WTC11 (cell line): ENCODE results near the gene JMY. TPM values are rescaled to one million over a fixed set of nuclear protein-coding genes. Genes with fewer than 3 reads are reported as not detected.
"Not testable (repeated sequence)": the region's sequence is repeated elsewhere in the genome, so short reads cannot be mapped to it uniquely, and the experiment has no call there.

ENCODE experiments used
- ATAC-seq: fragments of 200-7000 bp; cut with Tn5 transposase; 2 replicates; pipeline ENCODE4 v1.10.0; 2021; ENCODE audit warnings: mild to moderate bottlenecking, moderate library complexity
- CTCF ChIA-PET: fragments of 300-600 bp; sonication (Branson Sonifier 250); formaldehyde crosslinking; loops from one replicate; lab custom pipeline; 2021; ENCODE audit warnings: antibody characterized with exemption; lab: Charles Lee
- POLR2A ChIA-PET: fragments of 350-600 bp; sonication (Branson Sonifier 250); formaldehyde crosslinking; loops from one replicate; lab custom pipeline; 2021; ENCODE audit warnings: antibody characterized with exemption; lab: Charles Lee
- DNase-seq: peaks from one replicate; pipeline ENCODE4 v3.0.0; 2021; ENCODE audit warnings: low spot score
- H3K27ac Mint-ChIP-seq: 2 replicates; pipeline ENCODE4 v1.8.0; 2021; ENCODE audit warnings: mixed read lengths
- H3K27me3 Mint-ChIP-seq: 2 replicates; pipeline ENCODE4 v1.8.0; 2021; ENCODE audit warnings: low read depth, mild to moderate bottlenecking, moderate library complexity, mixed read lengths
- H3K36me3 Mint-ChIP-seq: 2 replicates; pipeline ENCODE4 v1.8.0; 2021; ENCODE audit warnings: mixed read lengths
- H3K4me1 Mint-ChIP-seq: 2 replicates; pipeline ENCODE4 v1.8.0; 2022; ENCODE audit warnings: mixed read lengths
- H3K4me3 Mint-ChIP-seq: 2 replicates; pipeline ENCODE4 v1.8.0; 2021; ENCODE audit warnings: mild to moderate bottlenecking, moderate library complexity, mixed read lengths
- H3K9me3 Mint-ChIP-seq: 2 replicates; pipeline ENCODE4 v1.8.0; 2021; ENCODE audit warnings: mixed read lengths
- CBFB ChIP-seq: sonication (generic); formaldehyde crosslinking; IDR thresholded peaks from 2 replicates; pipeline ENCODE4 v1.8.1; 2022; ENCODE audit warnings: mild to moderate bottlenecking, low read depth, missing genetic modification reagents
- KAT7 ChIP-seq: sonication (generic); formaldehyde crosslinking; IDR thresholded peaks from 2 replicates; pipeline ENCODE4 v1.8.1; 2023; ENCODE audit warnings: missing genetic modification reagents, mild to moderate bottlenecking, borderline replicate concordance
- NFE2L1 ChIP-seq: sonication (generic); formaldehyde crosslinking; IDR thresholded peaks from 2 replicates; pipeline ENCODE4 v1.8.1; 2023; ENCODE audit warnings: missing genetic modification reagents
- PRRX2 ChIP-seq: fragments of 250-450 bp; sonication (Bioruptor Pico); IDR thresholded peaks from 2 replicates; pipeline ENCODE4 v1.8.0; 2021; ENCODE audit warnings: mild to moderate bottlenecking
- SMAD3 ChIP-seq: sonication (generic); formaldehyde crosslinking; IDR thresholded peaks from 2 replicates; pipeline ENCODE4 v1.8.0; 2022; ENCODE audit warnings: missing genetic modification reagents, mild to moderate bottlenecking, borderline replicate concordance
- SOX15 ChIP-seq: fragments of 250-450 bp; sonication (Bioruptor Pico); IDR thresholded peaks from 2 replicates; pipeline ENCODE4 v1.9.0; 2021; ENCODE audit warnings: mild to moderate bottlenecking
- TEAD1 ChIP-seq: sonication (generic); formaldehyde crosslinking; IDR thresholded peaks from 2 replicates; pipeline ENCODE4 v1.8.0; 2022; ENCODE audit warnings: mild to moderate bottlenecking, missing genetic modification reagents
- ZNF121 ChIP-seq: sonication (generic); formaldehyde crosslinking; IDR thresholded peaks from 2 replicates; pipeline ENCODE4 v1.8.0; 2023; ENCODE audit warnings: missing genetic modification reagents
- ZNF317 ChIP-seq: sonication (generic); formaldehyde crosslinking; IDR thresholded peaks from 2 replicates; pipeline ENCODE4 v1.8.1; 2023; ENCODE audit warnings: low read depth, mild to moderate bottlenecking, moderate library complexity, missing genetic modification reagents, borderline replicate concordance
- total RNA-seq: library from RNA; stranded (reverse); gene quantifications from 3 replicates; pipeline ENCODE4 v1.2.3, GENCODE V29; 2021
- TF ChIP-seq, protein P1 (sequence below): fragments of 250-450 bp; sonication (Bioruptor Pico); IDR thresholded peaks from 2 replicates; pipeline ENCODE4 v1.9.0; 2021; ENCODE audit warnings: mild to moderate bottlenecking
- TF ChIP-seq, protein P2 (sequence below): sonication (generic); formaldehyde crosslinking; conservative IDR thresholded peaks from 2 replicates; pipeline ENCODE4 v1.8.1; 2023; ENCODE audit warnings: mild to moderate bottlenecking, low read depth, missing genetic modification reagents, moderate library complexity
- TF ChIP-seq, protein P3 (sequence below): fragments of 200-600 bp; IDR thresholded peaks from 2 replicates; pipeline ENCODE4 v1.8.0; 2022; ENCODE audit warnings: antibody characterized with exemption
- TF ChIP-seq, protein P4 (sequence below): sonication (generic); formaldehyde crosslinking; IDR thresholded peaks from 2 replicates; pipeline ENCODE4 v1.8.0; 2022; ENCODE audit warnings: mild to moderate bottlenecking, missing genetic modification reagents

The JMY gene
- total RNA-seq, 1 experiment from 2014 or later, result 12.4 TPM

DNA sequence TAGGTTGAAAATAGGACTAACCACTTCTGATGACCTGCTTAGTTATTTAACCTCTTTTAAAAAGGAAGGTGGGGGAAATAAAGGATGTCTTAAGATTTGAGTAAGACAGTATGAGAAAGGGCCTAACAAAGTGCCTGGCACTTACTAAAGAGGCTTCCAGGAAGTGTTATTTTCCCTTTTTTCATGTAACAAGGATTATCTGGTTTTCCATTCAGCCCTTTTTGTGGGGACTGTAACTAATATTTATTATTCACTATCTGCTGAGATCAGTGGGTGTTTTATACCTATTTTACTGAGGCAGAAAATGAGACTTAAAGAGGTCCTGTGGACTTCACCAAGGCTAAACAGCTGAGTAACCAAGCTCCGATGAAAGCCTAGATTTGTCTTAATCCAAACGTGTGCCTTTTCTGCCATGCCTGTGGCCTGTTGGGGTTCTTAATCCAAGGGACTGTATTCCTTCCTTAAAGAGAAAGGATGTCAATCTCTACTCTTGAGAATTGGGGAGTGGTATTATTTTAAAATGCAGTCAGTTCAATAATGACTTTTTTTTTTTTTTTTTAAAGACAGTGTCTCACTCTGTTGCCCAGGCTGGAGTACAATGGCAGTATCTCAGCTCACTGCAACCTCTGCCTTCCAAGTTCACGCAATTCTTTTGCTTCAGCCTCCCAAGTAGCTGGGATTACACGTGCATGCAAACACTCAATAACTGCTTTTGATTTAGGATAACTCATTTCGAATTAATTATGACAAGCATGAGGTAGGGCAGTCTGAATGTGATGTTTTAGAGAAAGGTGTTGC, 6.5 kb downstream of the JMY start:
- no peak overlapping the region for H3K4me3 Mint-ChIP-seq
- ATAC-seq (no peak), DNase-seq (no peak)
- peak overlapping the region; percentile 21 for H3K27ac Mint-ChIP-seq
- no peaks in the 10 kb centered on the region for H3K36me3 Mint-ChIP-seq
- CTCF ChIA-PET, result interaction anchor here (0.7 to 1.1 kb wide), 3 partner anchors 216 to 222 kb away, joined by 3 to 5 read pairs (median 3); no protein-coding TSS in a partner anchor
- POLR2A ChIA-PET, result no interaction called here
- H3K4me1 Mint-ChIP-seq, result peaks cover 60% of the 10 kb centered on the region
- no peaks in the 10 kb centered on the region for H3K9me3 Mint-ChIP-seq
- no peaks in the 10 kb centered on the region for H3K27me3 Mint-ChIP-seq
- TF ChIP-seq ZNF121 (CRISPR knock-in tag) (peak; percentile 60; the same call in 1 of the 2 replicates), CBFB (no peak)

DNA sequence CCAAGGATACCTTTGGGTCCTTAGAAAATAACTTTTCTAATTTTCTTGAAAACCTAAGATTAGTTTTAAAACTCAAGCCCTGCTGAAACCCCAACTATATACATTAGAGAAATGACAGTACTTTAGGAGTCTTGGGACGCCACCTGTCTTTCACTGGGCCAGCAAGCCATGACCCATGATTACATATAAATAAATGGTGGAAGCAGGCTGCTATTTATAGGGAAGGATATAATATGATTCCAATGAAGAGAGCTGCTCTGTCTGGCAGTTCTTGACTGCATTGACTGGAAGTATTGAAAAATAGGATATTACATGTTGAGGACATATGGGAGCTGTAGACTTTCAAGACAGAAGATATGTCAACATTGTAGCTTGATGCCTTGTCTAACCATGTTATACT, 7.3 kb downstream of the JMY start:
- POLR2A ChIA-PET, result no interaction called here
- ATAC-seq (no peak), DNase-seq (no peak)
- H3K36me3 Mint-ChIP-seq, result no peaks in the 10 kb centered on the region
- H3K4me3 Mint-ChIP-seq, result no peak overlapping the region
- TF ChIP-seq, protein P1, sequence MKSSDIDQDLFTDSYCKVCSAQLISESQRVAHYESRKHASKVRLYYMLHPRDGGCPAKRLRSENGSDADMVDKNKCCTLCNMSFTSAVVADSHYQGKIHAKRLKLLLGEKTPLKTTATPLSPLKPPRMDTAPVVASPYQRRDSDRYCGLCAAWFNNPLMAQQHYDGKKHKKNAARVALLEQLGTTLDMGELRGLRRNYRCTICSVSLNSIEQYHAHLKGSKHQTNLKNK (CRISPR knock-in tag), result no peak
- TF ChIP-seq NFE2L1 (CRISPR knock-in tag) (no peak), KAT7 (CRISPR knock-in tag) (no peak), PRRX2 (no peak), SOX15 (CRISPR knock-in tag) (no peak)
- TF ChIP-seq, protein P2, sequence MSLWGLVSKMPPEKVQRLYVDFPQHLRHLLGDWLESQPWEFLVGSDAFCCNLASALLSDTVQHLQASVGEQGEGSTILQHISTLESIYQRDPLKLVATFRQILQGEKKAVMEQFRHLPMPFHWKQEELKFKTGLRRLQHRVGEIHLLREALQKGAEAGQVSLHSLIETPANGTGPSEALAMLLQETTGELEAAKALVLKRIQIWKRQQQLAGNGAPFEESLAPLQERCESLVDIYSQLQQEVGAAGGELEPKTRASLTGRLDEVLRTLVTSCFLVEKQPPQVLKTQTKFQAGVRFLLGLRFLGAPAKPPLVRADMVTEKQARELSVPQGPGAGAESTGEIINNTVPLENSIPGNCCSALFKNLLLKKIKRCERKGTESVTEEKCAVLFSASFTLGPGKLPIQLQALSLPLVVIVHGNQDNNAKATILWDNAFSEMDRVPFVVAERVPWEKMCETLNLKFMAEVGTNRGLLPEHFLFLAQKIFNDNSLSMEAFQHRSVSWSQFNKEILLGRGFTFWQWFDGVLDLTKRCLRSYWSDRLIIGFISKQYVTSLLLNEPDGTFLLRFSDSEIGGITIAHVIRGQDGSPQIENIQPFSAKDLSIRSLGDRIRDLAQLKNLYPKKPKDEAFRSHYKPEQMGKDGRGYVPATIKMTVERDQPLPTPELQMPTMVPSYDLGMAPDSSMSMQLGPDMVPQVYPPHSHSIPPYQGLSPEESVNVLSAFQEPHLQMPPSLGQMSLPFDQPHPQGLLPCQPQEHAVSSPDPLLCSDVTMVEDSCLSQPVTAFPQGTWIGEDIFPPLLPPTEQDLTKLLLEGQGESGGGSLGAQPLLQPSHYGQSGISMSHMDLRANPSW (CRISPR knock-in tag), result no peak
- no peaks in the 10 kb centered on the region for H3K9me3 Mint-ChIP-seq
- H3K27me3 Mint-ChIP-seq, result no peaks in the 10 kb centered on the region
- peaks cover 54% of the 10 kb centered on the region for H3K4me1 Mint-ChIP-seq
- CTCF ChIA-PET, result interaction anchor here (0.6 to 1.1 kb wide), 4 partner anchors 13 to 223 kb away, joined by 3 to 5 read pairs (median 4); no protein-coding TSS in a partner anchor
- H3K27ac Mint-ChIP-seq, result 0 out of 2 replicates have a peak overlapping the region, but pooled peaks have one; percentile 26

DNA sequence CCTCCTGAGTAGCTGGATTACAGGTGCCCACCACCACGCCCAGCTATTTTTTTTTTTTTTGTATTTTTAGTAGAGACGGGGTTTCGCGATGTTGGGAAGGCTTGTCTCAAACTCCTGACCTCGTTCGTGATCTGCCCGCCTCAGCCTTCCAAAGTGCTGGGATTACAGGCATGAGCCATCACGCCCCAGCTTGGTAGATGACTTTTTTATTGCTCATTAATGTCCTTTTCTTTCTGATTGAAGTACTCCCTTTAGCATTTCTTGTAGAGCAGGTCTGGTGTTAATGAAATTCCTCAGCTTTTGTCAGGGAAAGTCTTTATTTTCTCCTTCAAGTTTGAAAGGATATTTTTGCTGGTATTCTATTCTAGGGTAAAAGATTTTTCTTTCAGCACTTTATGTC, 18.1 kb downstream of the JMY start:
- H3K9me3 Mint-ChIP-seq, H3K27me3 Mint-ChIP-seq, H3K36me3 Mint-ChIP-seq, H3K4me3 Mint-ChIP-seq, DNase-seq, POLR2A ChIA-PET: not testable (repeated sequence)
- peak overlapping the region; percentile 62 for H3K27ac Mint-ChIP-seq
- CTCF ChIA-PET, result interaction anchor here (0.8 to 1.2 kb wide), 3 partner anchors 16 to 625 kb away, joined by 3 read pairs; no protein-coding TSS in a partner anchor
- peak; percentile 9; the same call in 1 of the 2 replicates for ATAC-seq
- H3K4me1 Mint-ChIP-seq, result peaks cover 49% of the 10 kb centered on the region

DNA sequence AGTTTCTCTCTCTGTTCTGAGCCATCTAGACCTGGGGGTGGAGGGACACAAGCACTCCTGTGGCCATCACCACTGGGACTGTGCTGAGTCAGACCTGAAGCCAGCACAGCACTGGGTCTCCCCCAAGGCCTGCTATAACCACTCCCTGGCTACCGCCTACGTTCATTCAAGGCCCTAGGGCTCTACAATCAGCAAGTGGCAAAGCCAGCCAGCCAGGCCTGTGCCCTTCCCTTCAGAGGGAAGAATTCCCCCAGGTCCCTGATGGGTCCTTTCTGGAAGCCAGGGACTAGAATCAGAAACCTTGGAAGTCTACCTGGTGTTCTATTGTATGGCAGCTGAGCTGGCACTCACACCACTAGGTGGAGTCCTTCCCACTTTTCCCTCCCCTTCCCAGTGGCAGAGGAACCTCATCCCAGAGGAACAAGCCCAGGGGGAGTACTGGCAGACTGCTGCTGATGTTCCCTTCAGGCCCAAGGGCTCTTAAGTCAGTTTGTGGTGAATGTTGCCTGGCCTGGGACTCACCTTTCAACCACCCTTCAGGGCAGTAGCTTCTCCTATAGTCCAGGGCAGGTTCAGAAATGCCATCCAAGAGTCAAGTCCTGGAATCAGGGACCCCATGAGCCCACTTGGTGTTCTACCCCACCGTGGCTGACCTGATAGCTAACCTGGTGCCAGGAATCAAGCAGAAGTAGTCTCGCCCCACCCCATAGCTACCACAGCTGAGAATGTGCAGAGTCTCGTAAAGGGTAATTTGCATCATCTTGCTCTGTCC, 20.0 kb downstream of the JMY start:
- DNase-seq (peak; percentile 75), ATAC-seq (peak; percentile 93)
- CTCF ChIA-PET, result interaction anchor here (1.0 to 1.7 kb wide), 8 partner anchors 12 to 519 kb away, joined by 3 to 7 read pairs (median 4); partner anchors contain the start of gene JMY
- 0 out of 2 replicates have a peak, but pooled peaks cover 3% of the 10 kb centered on the region for H3K36me3 Mint-ChIP-seq
- no peaks in the 10 kb centered on the region for H3K9me3 Mint-ChIP-seq
- TF ChIP-seq, protein P3, sequence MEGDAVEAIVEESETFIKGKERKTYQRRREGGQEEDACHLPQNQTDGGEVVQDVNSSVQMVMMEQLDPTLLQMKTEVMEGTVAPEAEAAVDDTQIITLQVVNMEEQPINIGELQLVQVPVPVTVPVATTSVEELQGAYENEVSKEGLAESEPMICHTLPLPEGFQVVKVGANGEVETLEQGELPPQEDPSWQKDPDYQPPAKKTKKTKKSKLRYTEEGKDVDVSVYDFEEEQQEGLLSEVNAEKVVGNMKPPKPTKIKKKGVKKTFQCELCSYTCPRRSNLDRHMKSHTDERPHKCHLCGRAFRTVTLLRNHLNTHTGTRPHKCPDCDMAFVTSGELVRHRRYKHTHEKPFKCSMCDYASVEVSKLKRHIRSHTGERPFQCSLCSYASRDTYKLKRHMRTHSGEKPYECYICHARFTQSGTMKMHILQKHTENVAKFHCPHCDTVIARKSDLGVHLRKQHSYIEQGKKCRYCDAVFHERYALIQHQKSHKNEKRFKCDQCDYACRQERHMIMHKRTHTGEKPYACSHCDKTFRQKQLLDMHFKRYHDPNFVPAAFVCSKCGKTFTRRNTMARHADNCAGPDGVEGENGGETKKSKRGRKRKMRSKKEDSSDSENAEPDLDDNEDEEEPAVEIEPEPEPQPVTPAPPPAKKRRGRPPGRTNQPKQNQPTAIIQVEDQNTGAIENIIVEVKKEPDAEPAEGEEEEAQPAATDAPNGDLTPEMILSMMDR, result peak; percentile 40; the same call in 1 of the 2 replicates
- TF ChIP-seq ZNF317, result no peak
- TF ChIP-seq, protein P4, sequence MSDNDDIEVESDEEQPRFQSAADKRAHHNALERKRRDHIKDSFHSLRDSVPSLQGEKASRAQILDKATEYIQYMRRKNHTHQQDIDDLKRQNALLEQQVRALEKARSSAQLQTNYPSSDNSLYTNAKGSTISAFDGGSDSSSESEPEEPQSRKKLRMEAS (CRISPR knock-in tag), result 0 out of 2 replicates have a peak, but pooled peaks have one; percentile 24
- no peak for TF ChIP-seq ZNF121 (CRISPR knock-in tag)
- TF ChIP-seq TEAD1, result 0 out of 2 replicates have a peak, but pooled peaks have one; percentile 17
- no peak for TF ChIP-seq SMAD3
- H3K27me3 Mint-ChIP-seq, result no peaks in the 10 kb centered on the region
- H3K27ac Mint-ChIP-seq, result peak overlapping the region; percentile 75; the same call in 1 of the 2 replicates
- H3K4me3 Mint-ChIP-seq, result no peak overlapping the region
- POLR2A ChIA-PET, result no interaction called here
- peaks cover 48% of the 10 kb centered on the region for H3K4me1 Mint-ChIP-seq
